Measurements from ENCODE around the gene NRG3. TPM values are rescaled to one million over a fixed set of nuclear protein-coding genes. Genes with fewer than 3 reads are reported as not detected.

NRG3 gene
- total RNA-seq, 1 donor from 2014 or later, result 2.3 TPM

DNA sequence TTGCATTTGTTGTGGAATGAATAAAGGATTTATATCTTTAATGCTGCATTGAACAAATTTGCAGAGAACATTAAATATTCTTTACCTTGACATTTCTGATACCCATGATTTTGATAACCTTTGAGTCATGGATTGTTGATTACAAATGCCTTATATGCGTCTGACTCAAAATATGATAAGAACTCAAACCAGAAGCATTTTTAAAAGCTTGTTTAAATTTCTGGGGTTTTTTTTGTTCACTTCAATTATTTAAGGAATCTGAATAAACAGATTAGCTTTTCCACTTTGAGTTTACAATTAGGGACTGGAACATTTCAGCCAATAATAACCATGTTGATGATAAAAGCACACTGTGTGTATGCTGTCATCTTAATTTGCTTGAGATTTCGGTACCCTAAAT is 253.5 kb downstream of the NRG3 start:
- ATAC-seq (no peak), DNase-seq (no peak)
- Histone ChIP-seq H3K4me1 (no peaks in the 10 kb centered on the region), H3K36me3 (no peaks in the 10 kb centered on the region), H3K27me3 (no peaks in the 10 kb centered on the region), H3K4me3 (no peak overlapping the region), H3K9me3 (no peaks in the 10 kb centered on the region), H3K27ac (no peak overlapping the region)
- intact Hi-C loops (cut with DNase I), result no loop called here
- TF ChIP-seq, protein P1, sequence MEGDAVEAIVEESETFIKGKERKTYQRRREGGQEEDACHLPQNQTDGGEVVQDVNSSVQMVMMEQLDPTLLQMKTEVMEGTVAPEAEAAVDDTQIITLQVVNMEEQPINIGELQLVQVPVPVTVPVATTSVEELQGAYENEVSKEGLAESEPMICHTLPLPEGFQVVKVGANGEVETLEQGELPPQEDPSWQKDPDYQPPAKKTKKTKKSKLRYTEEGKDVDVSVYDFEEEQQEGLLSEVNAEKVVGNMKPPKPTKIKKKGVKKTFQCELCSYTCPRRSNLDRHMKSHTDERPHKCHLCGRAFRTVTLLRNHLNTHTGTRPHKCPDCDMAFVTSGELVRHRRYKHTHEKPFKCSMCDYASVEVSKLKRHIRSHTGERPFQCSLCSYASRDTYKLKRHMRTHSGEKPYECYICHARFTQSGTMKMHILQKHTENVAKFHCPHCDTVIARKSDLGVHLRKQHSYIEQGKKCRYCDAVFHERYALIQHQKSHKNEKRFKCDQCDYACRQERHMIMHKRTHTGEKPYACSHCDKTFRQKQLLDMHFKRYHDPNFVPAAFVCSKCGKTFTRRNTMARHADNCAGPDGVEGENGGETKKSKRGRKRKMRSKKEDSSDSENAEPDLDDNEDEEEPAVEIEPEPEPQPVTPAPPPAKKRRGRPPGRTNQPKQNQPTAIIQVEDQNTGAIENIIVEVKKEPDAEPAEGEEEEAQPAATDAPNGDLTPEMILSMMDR (IDR thresholded peaks at IDR 0.05), result no peak

GRCh38 chr10:82136103-82136502 is 261.1 kb downstream of the NRG3 start:
- TF ChIP-seq, protein P1 (IDR thresholded peaks at IDR 0.05), result no peak
- Histone ChIP-seq H3K27me3 (no peaks in the 10 kb centered on the region), H3K9me3 (no peaks in the 10 kb centered on the region), H3K27ac (no peak overlapping the region), H3K4me1 (no peaks in the 10 kb centered on the region), H3K36me3 (no peaks in the 10 kb centered on the region), H3K4me3 (no peak overlapping the region)
- no peak for DNase-seq
- intact Hi-C loops (cut with DNase I), result no loop called here
- ATAC-seq, result no peak

DNA sequence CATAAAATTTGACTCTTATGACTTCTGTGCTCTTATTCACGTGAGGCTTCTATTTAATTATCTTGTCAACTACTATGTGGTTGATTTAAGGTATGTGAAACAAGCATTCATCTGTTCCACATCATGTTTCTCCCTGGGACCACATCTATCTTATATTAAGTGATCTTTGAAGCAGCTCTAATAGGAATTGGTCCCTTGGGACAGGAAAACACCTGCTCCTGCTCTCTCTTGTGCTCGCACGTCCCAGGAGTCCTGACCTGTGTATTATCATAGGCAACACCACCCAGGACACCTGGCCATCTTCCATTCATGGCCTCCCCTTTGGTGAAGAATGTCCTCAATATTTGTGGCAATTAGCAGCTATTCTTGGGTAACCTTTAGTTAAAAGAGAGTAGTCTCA is 269.2 kb downstream of the NRG3 start:
- Histone ChIP-seq H3K4me3 (no peak overlapping the region), H3K27me3 (no peaks in the 10 kb centered on the region), H3K4me1 (no peaks in the 10 kb centered on the region), H3K36me3 (no peaks in the 10 kb centered on the region), H3K27ac (no peak overlapping the region), H3K9me3 (no peaks in the 10 kb centered on the region)
- DNase-seq, result no peak
- intact Hi-C loops (cut with DNase I), result no loop called here
- TF ChIP-seq, protein P1 (IDR thresholded peaks at IDR 0.05), result no peak
- ATAC-seq, result no peak

GRCh38 chr10:82148764-82149163 is 273.8 kb downstream of the NRG3 start:
- intact Hi-C loops (cut with DNase I), result no loop called here
- ATAC-seq, result no peak
- TF ChIP-seq, protein P1 (IDR thresholded peaks at IDR 0.05), result no peak
- DNase-seq, result no peak
- no peaks in the 10 kb centered on the region for H3K9me3 ChIP-seq
- no peaks in the 10 kb centered on the region for H3K27me3 ChIP-seq
- H3K4me1 ChIP-seq, result no peaks in the 10 kb centered on the region
- no peaks in the 10 kb centered on the region for H3K36me3 ChIP-seq
- no peak overlapping the region for H3K4me3 ChIP-seq
- H3K27ac ChIP-seq, result no peak overlapping the region

GRCh38 chr10:82149674-82150073 is 274.7 kb downstream of the NRG3 start:
- intact Hi-C loops (cut with DNase I), result no loop called here
- DNase-seq (no peak), ATAC-seq (no peak)
- TF ChIP-seq, protein P1 (IDR thresholded peaks at IDR 0.05), result no peak
- Histone ChIP-seq H3K27me3 (no peaks in the 10 kb centered on the region), H3K27ac (no peak overlapping the region), H3K4me3 (no peak overlapping the region), H3K9me3 (no peaks in the 10 kb centered on the region), H3K4me1 (no peaks in the 10 kb centered on the region), H3K36me3 (no peaks in the 10 kb centered on the region)

All from upper lobe of right lung (tissue), 1 donor.